NB4 (cell line): ENCODE measurements around the gene BCOR.

Source experiments
- MYC ChIP-seq: IDR thresholded peaks from 2 replicates; pipeline ENCODE4 v1.6.1; 2011; ENCODE audit warnings: low read depth, low read length
- POLR2A ChIP-seq: IDR thresholded peaks from 2 replicates; pipeline ENCODE4 v1.6.1; 2011; ENCODE audit warnings: mild to moderate bottlenecking; ENCODE audit not compliant: insufficient read length; ENCODE audit errors: extremely low read depth
- TF ChIP-seq, protein P1 (sequence below): IDR thresholded peaks from one replicate; pipeline ENCODE4 v1.5.1; 2012; ENCODE audit warnings: low read depth, low read length
- TF ChIP-seq, protein P2 (sequence below): IDR thresholded peaks from 2 replicates; pipeline ENCODE4 v1.6.1; 2011; ENCODE audit warnings: low read depth, low read length

DNA sequence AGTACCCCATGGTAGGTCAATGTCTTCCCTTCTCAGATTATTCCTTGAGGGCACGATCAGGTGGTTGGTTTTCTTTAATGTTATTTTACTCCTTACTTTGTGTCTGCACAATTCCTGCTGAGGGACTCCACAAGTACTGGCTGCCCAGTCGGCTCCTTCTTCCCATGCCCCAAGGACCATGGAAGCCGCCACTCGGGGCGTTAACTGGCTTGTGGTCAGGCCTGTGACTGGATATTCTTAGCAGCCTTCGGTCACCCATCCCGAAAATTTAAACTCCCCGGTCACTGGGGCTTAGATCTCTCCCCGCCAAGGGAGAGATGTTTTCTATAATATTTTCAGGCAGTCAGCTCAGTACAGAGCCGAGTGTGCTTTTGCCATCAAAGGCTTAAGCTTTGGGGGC is 24.7 kb upstream of the BCOR start:
- TF ChIP-seq, protein P1, sequence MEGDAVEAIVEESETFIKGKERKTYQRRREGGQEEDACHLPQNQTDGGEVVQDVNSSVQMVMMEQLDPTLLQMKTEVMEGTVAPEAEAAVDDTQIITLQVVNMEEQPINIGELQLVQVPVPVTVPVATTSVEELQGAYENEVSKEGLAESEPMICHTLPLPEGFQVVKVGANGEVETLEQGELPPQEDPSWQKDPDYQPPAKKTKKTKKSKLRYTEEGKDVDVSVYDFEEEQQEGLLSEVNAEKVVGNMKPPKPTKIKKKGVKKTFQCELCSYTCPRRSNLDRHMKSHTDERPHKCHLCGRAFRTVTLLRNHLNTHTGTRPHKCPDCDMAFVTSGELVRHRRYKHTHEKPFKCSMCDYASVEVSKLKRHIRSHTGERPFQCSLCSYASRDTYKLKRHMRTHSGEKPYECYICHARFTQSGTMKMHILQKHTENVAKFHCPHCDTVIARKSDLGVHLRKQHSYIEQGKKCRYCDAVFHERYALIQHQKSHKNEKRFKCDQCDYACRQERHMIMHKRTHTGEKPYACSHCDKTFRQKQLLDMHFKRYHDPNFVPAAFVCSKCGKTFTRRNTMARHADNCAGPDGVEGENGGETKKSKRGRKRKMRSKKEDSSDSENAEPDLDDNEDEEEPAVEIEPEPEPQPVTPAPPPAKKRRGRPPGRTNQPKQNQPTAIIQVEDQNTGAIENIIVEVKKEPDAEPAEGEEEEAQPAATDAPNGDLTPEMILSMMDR = no peak
- TF ChIP-seq POLR2A (no peak), MYC (no peak)
- TF ChIP-seq, protein P2, sequence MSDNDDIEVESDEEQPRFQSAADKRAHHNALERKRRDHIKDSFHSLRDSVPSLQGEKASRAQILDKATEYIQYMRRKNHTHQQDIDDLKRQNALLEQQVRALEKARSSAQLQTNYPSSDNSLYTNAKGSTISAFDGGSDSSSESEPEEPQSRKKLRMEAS = no peak
